ENCODE data around the gene ST6GALNAC4.

ST6GALNAC4 gene, protein sequence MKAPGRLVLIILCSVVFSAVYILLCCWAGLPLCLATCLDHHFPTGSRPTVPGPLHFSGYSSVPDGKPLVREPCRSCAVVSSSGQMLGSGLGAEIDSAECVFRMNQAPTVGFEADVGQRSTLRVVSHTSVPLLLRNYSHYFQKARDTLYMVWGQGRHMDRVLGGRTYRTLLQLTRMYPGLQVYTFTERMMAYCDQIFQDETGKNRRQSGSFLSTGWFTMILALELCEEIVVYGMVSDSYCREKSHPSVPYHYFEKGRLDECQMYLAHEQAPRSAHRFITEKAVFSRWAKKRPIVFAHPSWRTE

DNA sequence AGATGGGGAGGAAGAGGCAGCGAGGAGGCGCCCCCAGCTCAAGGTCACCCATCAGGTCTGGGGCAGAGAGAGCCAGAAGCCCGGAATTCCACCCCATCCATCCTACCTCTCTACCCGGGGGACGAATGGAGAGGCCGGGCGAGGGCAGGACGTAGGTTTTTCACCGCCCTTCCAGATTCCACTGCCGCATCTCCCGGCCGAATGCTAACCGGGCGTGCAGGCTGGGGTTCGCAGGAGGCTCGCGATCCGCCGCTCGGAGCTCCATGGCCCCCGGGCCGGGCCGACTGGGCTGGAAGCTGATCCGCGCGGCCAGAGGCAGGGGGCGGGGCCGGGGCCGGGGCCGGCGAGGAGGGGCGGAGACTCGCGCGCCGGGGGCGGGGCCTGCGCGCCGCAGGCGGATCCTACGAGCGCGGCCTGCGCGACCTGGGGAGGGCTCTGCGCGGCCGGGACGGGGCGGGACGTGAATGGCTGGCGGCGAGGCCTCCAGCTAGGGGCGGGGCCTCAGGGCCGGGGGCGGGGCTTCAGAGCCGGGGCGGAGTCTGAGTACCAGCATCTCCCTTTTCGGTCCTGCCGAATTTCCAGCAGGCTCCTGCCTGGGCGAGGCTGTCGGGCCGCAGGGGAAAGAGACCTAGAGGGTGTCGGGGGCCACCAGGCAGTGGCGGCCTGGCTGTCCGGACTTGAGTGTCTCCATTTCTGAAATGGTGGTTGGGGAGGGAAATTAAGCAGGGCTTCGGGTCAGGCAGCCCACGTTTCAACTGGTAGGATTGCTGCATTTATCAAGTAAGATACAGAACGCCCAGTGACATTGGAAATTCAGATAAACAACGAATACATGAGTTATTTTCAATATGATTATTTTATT is at the start of gene ST6GALNAC4:
Gene ST6GALNAC4 (minus strand): TSS at position 322 of the 862 bp plus-strand sequence. CDS start 622 bp downstream, outside the sequence.
- peak; percentile 97 for DNase-seq (ENCODE audit: low read depth)

DNA sequence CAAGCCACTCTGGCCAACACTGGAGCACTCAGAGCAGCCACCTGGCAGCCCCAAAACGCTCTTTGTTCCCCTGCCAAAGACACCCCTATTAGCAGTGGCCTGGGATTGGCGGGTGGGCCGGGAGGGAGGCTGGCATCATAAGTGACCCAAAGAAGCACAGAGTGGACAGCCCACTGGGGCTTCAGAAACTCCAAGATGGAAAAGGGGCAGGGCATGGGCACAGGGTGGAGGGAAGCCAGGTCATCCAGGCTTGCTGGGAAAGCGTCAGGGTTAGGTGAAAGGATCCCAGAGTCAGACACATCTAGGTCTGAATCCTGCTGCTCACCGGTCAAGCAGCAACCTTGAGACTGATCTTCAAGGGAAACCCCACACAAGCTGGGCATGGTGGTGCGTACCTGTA is 49.1 kb upstream of the ST6GALNAC4 start:
- no peak for DNase-seq (ENCODE audit: low read depth)

DNA sequence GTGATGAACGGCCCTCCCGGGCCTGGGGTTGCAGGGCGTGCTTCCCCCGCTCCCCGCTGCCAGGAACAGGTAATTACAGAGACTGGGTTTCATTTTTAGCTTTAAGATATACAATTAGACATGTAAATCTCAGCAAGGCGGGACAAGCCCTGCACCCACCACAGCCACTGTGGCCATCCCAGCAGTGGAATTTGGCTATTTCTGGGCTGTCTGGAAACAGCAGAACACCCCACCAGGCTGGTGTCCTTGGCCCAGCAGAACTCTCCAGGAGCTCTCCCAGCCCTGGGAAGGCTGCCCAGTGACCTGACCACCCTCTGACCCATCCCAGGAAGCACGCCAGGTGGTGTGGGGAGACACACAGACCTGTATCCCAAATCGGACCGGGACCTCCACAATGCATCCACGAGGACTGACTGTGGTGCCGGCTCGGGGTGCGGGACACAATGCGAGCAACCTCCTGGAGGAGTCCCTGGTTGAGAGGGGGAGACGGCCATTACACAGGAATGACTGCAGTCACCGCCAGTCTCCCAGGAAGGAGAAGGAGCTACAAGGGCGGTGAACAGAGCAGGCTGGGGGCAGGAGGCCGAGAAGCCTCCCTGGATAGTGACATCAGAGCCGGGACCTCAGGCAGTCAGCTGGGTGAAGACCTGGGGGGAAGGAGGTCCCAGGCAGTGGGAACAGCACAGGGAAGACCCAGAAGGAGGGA is 46.7 kb upstream of the ST6GALNAC4 start:
- no peak for DNase-seq (ENCODE audit: low read depth)

DNA sequence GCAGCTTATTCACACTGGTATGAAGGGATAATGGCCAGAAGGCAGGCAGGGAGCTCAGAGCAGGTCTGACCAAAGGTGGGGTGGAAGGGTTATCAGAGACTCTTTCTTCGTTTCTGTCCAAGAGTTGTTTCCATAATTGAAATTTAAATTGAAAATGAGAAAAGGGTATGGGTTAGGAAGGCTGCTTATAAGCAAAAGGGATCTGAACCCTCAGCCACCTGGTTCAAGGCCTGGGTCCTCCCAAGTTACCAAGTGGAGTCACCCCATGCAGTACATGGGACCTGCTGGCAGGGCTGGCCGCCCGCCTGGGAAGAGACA is 46.2 kb upstream of the ST6GALNAC4 start:
- DNase-seq (ENCODE audit: low read depth) = no peak

DNA sequence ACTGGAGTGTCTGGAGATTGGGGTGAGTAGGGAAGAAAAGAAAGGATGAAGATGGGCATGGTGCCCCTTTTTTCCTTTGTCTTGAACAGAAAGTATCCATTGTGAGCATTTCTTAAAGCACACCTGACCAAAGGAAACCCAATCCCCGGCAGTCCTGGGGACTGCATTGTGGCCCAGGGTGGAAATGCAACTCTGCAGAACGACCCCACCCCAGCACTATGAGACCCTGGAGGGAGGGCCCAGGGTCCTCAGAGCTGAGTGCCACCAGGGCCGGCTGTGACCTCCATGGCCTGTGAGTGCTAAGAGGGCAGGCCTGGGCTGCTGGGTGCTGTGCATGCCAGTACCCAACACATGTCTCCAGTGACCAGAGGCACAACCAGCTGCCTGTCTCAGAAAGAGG is 45.4 kb upstream of the ST6GALNAC4 start:
- no peak for DNase-seq (ENCODE audit: low read depth)

DNA sequence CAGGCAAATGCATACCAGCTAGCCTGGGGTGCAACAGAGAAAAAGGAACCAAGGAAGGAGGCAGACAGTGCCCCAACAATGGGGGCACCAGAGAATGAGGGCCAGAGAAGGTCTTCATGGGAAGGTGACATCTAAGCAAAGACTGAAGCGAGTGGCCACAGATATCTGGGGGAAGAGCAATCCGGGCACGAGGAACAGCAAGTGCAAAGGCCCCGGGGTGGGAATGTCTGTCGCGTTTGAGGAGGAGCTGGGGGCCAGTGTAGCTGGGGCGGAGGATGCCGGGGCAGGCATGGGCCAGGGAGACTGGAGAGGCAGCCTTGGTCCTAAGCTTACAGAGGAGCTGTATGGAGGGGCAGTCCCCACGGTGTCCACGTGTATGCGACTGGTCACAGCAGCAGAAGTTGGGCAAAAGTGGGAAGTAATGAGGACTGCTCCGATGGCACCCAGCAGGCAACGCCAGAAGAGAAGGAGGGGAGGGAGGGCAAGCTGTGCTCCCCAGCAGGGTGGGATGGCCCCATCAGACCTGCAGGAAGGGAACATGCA is 44.8 kb upstream of the ST6GALNAC4 start:
- no peak for DNase-seq (ENCODE audit: low read depth)

DNA sequence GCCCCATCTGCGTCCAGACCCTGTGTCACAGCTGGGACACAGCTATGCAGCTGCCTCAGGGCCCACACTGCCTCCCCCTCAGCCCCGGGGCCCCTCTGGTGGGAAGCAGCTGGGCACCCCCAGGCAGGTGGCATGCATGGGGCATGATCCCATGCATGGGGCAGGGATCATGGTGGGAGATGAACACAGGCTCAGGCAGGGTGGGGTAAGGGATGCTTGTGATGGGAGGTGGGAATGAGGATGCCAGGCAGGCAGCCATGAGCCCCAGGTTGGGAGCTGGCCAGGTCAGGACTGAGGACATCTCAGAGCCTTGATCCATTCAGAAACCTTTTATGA is 44.3 kb upstream of the ST6GALNAC4 start:
- DNase-seq (ENCODE audit: low read depth) = no peak

DNA sequence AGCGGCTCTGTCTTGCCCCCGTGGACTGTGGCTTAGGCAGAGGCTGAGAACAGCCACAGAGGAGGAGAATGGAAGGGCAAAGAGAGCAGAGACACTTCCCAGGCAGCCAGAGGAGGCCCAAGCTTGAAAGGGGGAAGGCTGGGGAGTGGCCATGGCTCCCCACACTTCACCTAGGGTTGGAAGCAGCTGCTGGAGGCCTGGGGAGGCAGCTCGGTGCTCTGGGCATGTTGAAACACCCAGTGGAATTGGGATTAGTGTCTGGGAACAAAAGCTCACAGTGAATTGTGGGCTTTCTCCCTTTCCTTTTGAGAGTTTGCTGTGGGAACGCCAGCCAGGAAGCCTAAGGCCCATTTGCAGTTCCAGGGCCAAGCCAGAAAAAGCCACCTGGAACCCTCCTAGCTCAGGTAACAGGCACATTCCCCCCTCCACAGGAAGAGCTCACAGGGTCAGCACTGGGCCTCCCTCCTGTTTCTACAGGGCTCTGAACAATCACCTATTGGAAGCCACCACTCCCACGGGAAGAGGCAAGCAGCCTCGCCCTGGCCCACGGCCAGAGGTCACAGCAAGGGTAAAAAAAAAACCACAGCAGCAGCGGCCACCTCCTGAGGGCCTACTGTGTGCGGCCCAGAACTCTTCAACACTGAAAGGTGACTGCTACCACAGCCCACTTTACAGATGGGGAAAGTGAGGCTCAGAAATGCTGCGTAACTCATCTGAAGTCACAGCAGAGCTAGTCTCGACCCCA is 43.7 kb upstream of the ST6GALNAC4 start:
- no peak for DNase-seq (ENCODE audit: low read depth)

DNA sequence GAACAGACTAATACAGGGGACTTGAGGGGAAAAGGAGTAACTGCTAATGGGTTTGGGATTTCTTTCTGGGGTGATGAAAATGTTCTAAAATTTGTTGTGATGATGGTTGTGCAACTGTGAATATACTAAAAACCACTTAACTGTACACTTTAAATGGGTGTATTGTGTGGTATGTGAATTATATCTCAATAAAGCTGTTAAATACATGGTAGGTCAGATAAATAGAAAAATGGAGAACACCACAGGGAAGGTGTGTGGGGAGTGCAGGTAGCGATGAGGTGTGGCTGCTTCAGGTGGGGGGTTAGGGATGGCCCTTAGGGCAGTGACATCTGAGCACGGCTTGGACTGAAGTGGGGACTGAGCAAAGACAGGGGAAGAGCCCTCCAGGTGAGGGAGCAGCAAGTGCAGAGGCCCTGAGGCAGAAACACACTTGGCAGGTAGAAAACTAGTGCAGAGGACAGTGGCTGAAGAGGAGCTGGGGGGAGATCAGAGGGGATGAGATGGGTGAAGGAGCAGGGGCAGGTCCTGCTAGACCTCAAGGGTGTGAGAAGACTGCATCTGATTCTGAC is 43.1 kb upstream of the ST6GALNAC4 start:
- DNase-seq (ENCODE audit: low read depth) = no peak

DNA sequence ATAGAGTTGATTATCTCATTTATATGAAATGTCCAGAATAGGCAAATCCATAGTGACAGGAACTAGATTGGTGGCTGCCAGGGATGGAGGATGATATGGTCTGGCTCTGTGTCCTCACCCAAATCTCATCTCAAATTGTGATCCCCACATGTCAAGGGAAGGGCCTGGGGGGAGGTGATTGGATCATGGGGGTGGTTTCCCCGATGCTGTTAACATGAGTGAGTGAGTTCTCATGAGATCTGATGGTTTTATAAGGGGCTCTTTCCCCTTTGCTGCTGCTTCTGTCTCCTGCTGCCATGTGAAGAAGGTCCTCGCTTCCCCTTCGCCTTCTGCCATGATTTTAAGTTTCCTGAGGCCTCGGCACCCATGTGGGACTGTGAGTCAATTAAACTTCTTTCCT is 42.6 kb upstream of the ST6GALNAC4 start:
- DNase-seq (ENCODE audit: low read depth) = no peak

DNA sequence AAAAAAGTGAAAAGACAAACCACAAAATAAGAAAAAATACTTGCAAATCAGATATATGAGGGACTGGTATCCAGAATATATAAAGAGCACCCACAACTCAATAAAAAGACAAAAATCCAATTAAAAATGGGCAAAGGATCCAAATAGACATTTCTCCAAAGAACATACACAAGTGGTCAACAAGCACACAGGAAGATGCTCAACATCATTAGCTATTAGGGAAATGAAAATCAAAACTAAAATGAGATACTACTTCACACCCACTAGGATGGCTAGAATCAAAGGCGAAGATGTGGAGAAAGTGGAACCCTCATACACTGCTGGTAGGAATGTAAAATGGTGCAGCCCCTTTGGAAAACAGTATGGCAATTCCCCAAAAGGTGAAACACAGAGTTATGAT is 41.9 kb upstream of the ST6GALNAC4 start:
- no peak for DNase-seq (ENCODE audit: low read depth)

DNA sequence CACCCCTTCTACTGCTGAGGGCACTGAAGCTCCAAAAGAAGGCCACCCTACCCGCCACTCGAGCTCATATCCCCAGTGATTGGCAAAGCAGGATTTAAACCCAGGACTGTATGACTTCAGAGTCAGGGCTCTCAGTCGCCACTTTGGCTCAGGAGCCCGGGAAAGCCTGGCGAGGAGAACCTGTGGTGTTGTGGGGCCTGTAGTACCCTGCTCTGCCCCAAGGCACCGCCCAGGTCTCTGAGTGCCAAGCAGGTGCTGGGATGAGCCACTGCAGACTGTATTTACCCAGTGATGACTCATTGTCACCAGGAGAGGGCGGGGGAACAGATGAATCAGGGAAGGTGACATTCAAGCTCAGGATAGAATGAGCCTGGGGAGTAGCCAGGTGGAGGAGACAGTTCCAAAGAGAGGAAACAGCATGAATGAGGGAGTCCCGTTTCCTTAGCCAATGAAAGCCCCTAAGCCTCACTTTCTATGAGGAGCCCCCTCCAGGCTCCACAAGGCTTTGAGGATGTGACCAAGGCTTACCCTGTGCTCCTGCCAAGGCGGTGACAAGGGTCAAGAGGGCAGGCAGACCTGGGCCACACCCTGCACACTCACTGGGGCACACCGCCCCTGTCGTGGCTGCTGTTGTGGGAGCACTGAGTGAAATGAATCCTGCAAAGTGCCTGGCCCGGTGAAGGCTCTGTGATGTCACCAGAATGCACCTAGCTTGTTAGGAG is 38.6 kb upstream of the ST6GALNAC4 start:
- DNase-seq (ENCODE audit: low read depth) = peak; percentile 77

DNA sequence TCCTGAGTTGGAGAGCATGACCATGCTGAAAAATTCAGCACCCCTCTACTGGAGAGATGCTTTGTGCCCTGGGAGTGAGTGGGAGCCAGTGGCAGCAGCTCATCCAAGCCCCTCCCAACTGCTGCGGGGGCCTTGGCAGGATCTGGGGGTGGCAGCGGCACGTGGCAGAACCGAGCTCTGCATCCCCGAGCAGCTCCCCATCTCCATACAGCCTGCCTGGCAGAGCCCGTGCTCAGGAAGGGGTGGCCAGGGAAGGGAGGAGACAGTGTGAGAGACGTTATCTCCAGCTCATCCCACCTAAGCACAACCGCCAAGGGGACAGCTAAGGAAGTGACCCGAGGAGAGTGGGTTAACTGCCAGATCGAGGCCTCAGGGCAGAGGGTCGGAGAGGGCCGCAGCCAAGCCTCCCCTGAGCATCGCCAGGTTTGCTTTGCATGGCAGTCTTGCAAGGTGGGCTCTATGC is 38.0 kb upstream of the ST6GALNAC4 start:
- DNase-seq (ENCODE audit: low read depth) = no peak

DNA sequence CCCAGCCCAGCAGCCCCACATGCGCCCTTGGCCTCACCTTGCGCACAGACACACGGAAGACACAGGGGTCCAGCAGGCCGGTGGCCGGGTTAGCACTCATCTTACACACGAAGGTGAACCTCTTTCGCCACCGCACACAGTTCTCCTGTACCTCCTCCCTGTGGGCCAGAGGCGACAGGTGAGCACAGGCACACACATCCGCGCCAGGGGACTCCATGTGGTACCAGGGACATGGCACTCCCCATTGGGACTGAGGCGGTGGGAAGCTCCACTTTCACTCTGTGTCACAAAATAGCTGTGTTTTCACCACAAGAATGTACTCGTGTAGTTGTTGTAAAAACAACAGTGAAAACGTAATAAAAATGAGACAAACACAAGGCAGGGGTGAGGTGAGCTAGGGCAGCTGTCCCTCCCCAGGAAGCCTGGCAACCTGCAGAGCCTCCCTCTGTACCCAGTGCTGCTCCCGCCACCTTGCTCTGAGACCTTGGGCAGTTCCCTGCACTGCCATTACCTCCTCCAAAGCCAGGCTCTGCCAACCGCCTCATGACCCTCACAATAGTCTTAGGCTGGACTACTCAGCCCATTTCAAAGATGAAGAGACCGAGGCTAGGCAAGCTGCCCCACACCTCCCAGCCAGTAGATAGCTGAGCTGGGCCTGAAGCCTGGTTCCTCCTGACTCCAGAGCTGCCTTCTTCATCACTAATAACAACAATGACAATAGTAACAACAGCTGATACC is 37.1 kb upstream of the ST6GALNAC4 start:
- no peak for DNase-seq (ENCODE audit: low read depth)

DNA sequence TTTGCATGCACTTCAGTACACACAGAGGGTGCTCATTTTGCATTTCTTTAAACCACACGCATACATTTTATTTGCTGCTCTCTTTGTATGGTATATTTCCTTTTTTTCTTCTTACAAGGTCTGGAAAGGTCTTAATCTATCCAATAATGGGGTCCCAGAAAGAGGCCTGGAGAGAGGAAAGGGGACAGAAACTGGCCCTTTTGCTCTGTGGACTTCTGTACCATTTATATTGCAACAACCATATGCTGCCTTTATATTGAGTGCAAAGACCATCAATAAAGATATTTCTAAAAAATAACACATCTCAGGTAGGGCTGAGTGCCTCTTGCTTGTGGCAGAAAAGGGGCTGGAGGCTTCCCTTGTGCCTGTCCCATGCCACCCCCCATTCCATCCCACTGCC is 36.3 kb upstream of the ST6GALNAC4 start:
- no peak for DNase-seq (ENCODE audit: low read depth)

DNA sequence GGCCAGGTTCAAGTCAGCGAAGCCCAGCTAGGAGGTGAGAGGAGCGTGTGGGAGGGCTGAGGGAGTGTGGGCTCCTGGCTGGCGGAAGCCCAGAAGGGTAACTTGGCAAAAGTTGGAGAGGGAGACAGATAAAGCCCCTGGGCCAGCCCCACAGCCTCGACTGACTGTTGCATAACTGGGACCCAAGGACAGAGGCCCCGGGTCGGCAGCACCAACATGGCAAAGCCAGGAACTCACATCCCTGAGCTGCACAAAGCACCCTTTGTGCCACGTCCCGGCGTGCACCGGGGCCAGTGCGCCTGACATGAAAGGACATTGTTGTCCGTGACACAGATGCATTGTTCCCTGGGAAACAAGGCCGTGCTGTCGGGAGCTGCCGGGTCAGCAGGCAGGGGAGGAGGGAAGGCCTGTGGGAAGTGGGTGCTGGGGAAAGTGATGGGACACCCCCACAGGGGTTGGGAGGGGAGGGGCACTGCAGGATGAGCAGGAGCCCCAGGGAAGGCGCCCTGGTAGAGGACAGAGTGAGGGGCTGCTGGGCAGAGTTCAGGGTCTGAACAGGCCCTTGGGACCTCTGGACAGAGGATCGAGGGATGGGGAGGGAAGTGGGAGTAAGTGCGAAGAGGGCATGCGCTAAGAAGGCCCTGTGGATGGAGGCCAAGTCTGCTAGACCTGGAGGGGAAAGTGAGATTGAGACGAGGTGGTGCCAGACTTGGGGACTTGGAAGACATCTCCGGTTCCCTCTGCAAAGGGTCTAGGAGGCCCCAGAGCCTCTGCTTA is 33.9 kb upstream of the ST6GALNAC4 start:
- DNase-seq (ENCODE audit: low read depth) = no peak

DNA sequence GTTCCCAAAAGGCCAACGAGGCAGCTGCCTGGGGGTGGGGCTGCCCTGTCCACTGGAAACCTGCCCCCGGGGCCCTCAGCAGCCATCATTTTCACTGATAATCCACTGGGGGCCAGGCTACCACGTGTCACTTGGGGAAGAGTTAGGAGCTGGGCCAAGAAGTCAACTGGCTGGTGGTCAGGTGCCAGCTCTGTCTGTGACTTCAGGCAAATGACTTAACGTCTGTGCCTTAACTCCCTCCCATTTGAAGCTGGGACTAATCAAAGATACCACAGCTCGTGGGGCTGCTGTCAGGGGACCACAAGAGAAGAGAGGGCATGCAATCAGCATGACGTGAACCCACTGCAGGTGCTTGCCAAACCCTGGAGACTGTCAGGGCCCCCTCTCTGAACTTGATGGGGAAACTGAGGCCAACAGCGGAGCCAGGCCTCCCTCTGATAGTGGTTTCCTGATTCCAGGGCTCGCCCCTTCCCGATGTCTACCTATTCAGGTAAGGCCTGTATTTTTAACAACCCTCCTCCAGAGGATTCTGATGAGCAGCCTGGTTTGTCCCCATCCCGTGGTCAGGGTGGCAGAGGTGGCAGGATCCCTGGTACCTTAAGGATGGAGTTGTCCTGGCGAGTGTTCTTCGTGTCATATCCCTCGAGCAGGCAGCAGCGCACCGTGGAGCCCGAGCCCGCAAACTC is 33.1 kb upstream of the ST6GALNAC4 start:
- DNase-seq (ENCODE audit: low read depth) = no peak

DNA sequence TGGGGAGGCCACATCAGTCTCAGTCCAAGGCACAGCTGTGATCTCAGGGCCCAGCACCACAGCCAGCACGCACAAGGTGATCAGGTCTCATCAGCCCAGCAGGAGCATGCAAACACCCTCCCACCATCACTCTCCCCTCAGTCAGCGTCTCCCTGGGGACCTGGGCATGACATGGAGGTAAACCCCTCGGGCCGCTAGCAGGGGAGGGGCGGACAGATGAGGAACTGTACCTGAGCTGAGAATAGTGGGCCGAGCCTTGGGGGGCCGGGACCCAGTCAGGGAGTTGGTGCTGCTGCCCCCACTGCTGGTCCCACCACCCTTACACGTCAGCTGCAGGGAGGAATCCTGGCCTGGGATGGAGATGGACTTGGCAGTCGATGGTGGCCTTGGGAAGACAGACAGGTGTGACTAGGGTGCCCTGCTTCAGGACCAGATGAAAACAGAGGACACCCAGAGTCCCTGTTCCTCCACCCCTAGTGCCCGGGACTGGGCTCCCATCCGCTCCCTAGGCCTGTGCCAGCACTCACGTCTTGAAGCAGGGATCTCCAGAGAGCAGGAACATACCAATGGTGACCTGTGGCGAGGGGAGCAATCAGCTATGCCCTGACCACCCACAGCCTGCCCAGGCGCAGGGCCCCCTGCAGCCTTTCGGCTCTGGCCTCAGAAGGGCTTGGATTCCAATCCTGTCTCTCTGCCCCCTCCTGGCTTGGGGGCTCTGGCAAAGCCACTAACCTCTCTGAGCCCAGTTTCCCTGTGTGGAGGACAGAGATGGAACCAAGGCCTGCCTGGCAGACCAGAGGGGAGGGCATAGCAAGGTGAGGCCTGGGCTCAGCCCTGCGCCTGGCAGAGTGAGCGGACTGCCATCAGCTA is 31.2 kb upstream of the ST6GALNAC4 start:
- DNase-seq (ENCODE audit: low read depth) = no peak

Measured in activated T-cell treated with anti-CD3 and anti-CD28 coated beads for 48 hours (primary cell).